Esophagus muscularis mucosa (tissue), 4 donors: ENCODE results near the gene MRPL51. TPM values are rescaled to one million over a fixed set of nuclear protein-coding genes. Genes with fewer than 3 reads are reported as not detected.
"Not testable (repeated sequence)": the region's sequence is repeated elsewhere in the genome, so short reads cannot be mapped to it uniquely, and the experiment has no call there.

Experiments used
- DNase-seq: peaks from one replicate; pipeline ENCODE4 v3.0.0-alpha.2; 2017; ENCODE audit errors: extremely low spot score
- H3K27ac ChIP-seq, 4 donors: fragments of 200-600 bp; sonication (generic); replicated peaks in 1 of 4; 1 replicate in 3 of 4; 2 replicates in 1 of 4; pipeline ENCODE4 v1.5.1; 2016 to 2019; ENCODE audit warnings: mild to moderate bottlenecking in 1 of 4
- H3K27me3 ChIP-seq, 4 donors: fragments of 200-600 bp; sonication (generic); one replicate each; pipeline versions ENCODE4 v1.5.1 to v1.6.0; 2016 to 2019
- H3K36me3 ChIP-seq, 4 donors: fragments of 200-600 bp; sonication (generic); one replicate each; pipeline ENCODE4 v1.5.1; 2016 to 2019
- H3K4me1 ChIP-seq, 4 donors: fragments of 200-600 bp; sonication (generic); one replicate each; pipeline ENCODE4 v1.5.1; 2016 to 2019
- H3K4me3 ChIP-seq, 4 donors: fragments of 200-600 bp; sonication (generic); 1 replicate in 2 of 4; 2 replicates in 2 of 4; pipeline ENCODE4 v1.5.1; 2016 to 2019; ENCODE audit warnings: mild to moderate bottlenecking in 4 of 4, moderate library complexity in 1 of 4
- H3K9me3 ChIP-seq, 4 donors: fragments of 200-600 bp; sonication (generic); 1 replicate in 3 of 4; 2 replicates in 1 of 4; pipeline ENCODE4 v1.5.1; 2016 to 2019
- EP300 ChIP-seq: sonication (generic); formaldehyde crosslinking; IDR thresholded peaks from one replicate; pipeline ENCODE4 v1.6.1; 2017; ENCODE audit warnings: antibody characterized with exemption
- POLR2A ChIP-seq: fragments of 450-650 bp; IDR thresholded peaks from one replicate; pipeline ENCODE4 v1.6.1; 2017; ENCODE audit warnings: antibody characterized with exemption, moderate library complexity, mild to moderate bottlenecking, low read depth
- POLR2AphosphoS5 ChIP-seq, 2 donors: sonication (generic); formaldehyde crosslinking; IDR thresholded peaks; one replicate each; pipeline ENCODE4 v1.6.1; 2017; ENCODE audit warnings: antibody characterized with exemption in 2 of 2
- WGBS: methylation state at CpG from one replicate; pipeline ENCODE4 v1.1.5; 2018; 5-methylcytosine and 5-hydroxymethylcytosine counted together
- intact Hi-C: fragments of 100-400 bp; cut with DNase I; formaldehyde crosslinking; loops from one replicate; pipeline ENCODE4 v1.15.1; 2023
- total RNA-seq, 4 donors: library from RNA; depleted of rRNA; stranded (reverse); fragments of >200 nt; gene quantifications; one replicate each; pipeline versions ENCODE4 v1.1.0 to v1.2.1, GENCODE V29; 2016
- TF ChIP-seq, protein P1 (sequence below), 3 experiments: fragments of 200-600 bp in 2 of 3; fragments of 450-650 bp in 1 of 3; sonication (generic) in 2 of 3; IDR thresholded peaks; one replicate each; pipeline ENCODE4 v1.5.1; 2017 to 2019; ENCODE audit warnings: antibody characterized with exemption in 3 of 3, mild to moderate bottlenecking in 2 of 3, moderate library complexity in 1 of 3

The MRPL51 gene
- total RNA-seq, 4 donors from 2014 or later: 62.3 to 105 (median 81.3) TPM

DNA sequence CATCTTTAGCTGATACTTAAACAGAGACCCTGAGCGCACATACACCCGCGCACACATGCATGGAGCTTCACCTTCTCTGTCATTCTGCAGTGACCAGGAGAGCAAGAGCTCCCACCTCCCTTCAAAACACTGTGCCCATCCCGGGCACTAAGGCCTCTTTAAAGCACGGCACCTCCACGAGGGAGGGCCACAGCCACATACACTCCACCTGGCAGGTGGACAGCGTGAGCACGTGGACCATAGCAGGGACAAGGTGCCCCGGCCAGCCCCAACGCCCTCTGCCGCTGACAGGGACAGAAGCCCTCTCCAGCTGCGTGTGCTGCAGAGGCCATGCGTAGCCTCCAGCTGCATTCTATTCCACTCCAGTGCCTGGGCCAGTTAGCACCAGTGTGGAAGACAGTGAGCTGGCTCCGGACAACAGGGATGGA is 46.7 kb upstream of the MRPL51 start:
- Histone ChIP-seq H3K27me3 (no peaks in the 10 kb centered on the region), H3K4me3 (peak overlapping the region in 1 of 4 donors; percentile 39), H3K36me3 (peaks cover 30 to 68% (median 62%) of the 10 kb centered on the region in 4 donors), H3K27ac (peak overlapping the region; percentile 80 to 93 (median 84)), H3K9me3 (no peaks in the 10 kb centered on the region), H3K4me1 (peaks cover 51 to 64% (median 57%) of the 10 kb centered on the region in 4 donors)
- WGBS: 65% methylated on average over 13 of the region's 14 CpGs
- DNase-seq: no peak
- intact Hi-C loops: loop anchor here (5.0 kb wide), 1 partner anchor 117 kb away; no protein-coding TSS in a partner anchor
- TF ChIP-seq, protein P1, sequence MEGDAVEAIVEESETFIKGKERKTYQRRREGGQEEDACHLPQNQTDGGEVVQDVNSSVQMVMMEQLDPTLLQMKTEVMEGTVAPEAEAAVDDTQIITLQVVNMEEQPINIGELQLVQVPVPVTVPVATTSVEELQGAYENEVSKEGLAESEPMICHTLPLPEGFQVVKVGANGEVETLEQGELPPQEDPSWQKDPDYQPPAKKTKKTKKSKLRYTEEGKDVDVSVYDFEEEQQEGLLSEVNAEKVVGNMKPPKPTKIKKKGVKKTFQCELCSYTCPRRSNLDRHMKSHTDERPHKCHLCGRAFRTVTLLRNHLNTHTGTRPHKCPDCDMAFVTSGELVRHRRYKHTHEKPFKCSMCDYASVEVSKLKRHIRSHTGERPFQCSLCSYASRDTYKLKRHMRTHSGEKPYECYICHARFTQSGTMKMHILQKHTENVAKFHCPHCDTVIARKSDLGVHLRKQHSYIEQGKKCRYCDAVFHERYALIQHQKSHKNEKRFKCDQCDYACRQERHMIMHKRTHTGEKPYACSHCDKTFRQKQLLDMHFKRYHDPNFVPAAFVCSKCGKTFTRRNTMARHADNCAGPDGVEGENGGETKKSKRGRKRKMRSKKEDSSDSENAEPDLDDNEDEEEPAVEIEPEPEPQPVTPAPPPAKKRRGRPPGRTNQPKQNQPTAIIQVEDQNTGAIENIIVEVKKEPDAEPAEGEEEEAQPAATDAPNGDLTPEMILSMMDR (IDR thresholded peaks at IDR 0.05): no peak
- TF ChIP-seq EP300 (no peak), POLR2AphosphoS5 (IDR thresholded peaks at IDR 0.05) (no peak), POLR2A (no peak)

DNA sequence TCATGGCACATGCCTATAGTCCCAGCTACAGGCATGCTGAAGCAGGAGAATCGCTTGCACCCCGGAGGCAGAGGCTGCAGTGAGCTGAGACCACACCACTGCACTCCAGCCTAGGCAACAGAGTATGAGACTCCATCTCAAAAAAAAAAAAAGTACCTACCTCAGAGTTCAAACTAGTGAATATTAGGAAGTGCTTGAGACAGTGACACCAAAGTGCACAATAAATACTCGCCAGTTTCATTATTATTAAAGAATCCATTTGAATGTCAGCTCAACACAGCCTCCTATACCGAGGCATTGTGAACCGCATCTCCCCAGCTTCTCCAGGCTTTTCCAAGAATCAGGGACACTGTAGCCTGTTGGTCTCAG is 46.2 kb upstream of the MRPL51 start:
- Histone ChIP-seq H3K27me3 (no peaks in the 10 kb centered on the region), H3K4me1 (peaks cover 51 to 64% (median 57%) of the 10 kb centered on the region in 4 donors)
- intact Hi-C loops: loop anchor here (5.0 kb wide), 1 partner anchor 117 kb away; no protein-coding TSS in a partner anchor

DNA sequence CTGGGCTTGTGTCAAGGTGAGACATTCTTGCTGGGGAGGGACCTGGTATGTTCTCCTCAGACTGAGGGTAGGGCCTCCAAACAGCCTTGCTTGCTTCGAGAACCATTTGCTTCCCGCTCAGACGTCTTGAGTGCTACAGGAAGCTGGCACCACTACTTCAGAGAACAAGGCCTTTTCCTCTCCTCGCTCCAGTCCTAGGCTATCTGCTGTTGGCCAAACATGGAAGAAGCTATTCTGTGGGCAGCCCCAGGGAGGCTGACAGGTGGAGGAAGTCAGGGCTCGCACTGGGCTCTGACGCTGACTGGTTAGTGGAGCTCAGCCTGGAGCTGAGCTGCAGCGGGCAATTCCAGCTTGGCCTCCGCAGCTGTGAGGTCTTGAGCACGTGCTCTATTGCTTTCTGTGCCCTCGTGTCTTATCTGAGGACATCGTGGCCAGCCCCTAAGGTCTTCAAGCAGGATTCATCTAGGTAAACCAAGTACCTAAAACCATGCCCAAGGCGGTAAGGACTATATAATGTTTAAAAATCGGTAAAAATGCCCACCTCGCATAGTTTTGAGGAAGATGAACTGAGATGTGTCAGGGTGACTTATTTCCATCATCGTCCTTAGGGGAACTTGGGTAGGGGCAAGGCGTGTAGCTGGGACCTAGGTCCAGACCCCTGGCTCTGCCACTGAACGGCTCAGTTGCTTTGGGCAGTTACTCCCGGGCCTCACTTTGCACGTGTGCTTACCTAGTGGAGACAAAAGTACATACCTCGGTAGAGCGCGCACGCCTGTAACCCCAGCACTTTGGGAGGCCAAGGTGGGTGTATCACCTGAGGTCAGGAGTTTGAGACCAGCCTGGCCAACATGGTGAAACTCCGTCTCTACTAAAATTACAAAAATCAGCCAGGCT is 45.6 kb upstream of the MRPL51 start:
- no peak overlapping the region for H3K4me3 ChIP-seq
- TF ChIP-seq POLR2AphosphoS5 (IDR thresholded peaks at IDR 0.05) (no peak), POLR2A (peak; percentile 6), EP300 (no peak)
- TF ChIP-seq, protein P1 (IDR thresholded peaks at IDR 0.05): no peak
- H3K9me3 ChIP-seq: no peaks in the 10 kb centered on the region
- DNase-seq: no peak
- peak overlapping the region; percentile 93 to 99 (median 94) for H3K27ac ChIP-seq
- H3K4me1 ChIP-seq: peaks cover 51 to 68% (median 62%) of the 10 kb centered on the region in 4 donors
- peaks cover 23 to 61% (median 53%) of the 10 kb centered on the region in 4 donors for H3K36me3 ChIP-seq
- WGBS: 66% methylated on average over 15 of the region's 24 CpGs
- no peaks in the 10 kb centered on the region for H3K27me3 ChIP-seq
- intact Hi-C loops: loop anchor here (5.0 kb wide), 1 partner anchor 116 kb away; no protein-coding TSS in a partner anchor

More for the DNA sequence above, 46.2 kb upstream of the MRPL51 start:
- no peaks in the 10 kb centered on the region for H3K9me3 ChIP-seq
- 76% methylated on average over 5 of the region's 5 CpGs for WGBS
- DNase-seq: no peak
- no peak overlapping the region for H3K4me3 ChIP-seq
- TF ChIP-seq POLR2AphosphoS5 (IDR thresholded peaks at IDR 0.05) (no peak), POLR2A (no peak), EP300 (no peak)
- TF ChIP-seq, protein P1 (IDR thresholded peaks at IDR 0.05): no peak
- H3K36me3 ChIP-seq: peaks cover 25 to 64% (median 57%) of the 10 kb centered on the region in 4 donors
- peak overlapping the region; percentile 80 to 99 (median 94) for H3K27ac ChIP-seq

DNA sequence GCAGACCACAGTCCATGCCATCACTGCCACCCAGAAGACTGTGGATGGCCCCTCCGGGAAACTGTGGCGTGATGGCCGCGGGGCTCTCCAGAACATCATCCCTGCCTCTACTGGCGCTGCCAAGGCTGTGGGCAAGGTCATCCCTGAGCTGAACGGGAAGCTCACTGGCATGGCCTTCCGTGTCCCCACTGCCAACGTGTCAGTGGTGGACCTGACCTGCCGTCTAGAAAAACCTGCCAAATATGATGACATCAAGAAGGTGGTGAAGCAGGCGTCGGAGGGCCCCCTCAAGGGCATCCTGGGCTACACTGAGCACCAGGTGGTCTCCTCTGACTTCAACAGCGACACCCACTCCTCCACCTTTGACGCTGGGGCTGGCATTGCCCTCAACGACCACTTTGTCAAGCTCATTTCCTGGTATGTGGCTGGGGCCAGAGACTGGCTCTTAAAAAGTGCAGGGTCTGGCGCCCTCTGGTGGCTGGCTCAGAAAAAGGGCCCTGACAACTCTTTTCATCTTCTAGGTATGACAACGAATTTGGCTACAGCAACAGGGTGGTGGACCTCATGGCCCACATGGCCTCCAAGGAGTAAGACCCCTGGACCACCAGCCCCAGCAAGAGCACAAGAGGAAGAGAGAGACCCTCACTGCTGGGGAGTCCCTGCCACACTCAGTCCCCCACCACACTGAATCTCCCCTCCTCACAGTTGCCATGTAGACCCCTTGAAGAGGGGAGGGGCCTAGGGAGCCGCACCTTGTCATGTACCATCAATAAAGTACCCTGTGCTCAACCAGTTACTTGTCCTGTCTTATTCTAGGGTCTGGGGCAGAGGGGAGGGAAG is 44.7 kb upstream of the MRPL51 start:
- H3K4me3 ChIP-seq, H3K9me3 ChIP-seq, DNase-seq, H3K27me3 ChIP-seq: not testable (repeated sequence)
- TF ChIP-seq, protein P1 (IDR thresholded peaks at IDR 0.05): peak; percentile 79 to 89 (median 89)
- peak; percentile 35 to 45 for TF ChIP-seq POLR2AphosphoS5 (IDR thresholded peaks at IDR 0.05)
- WGBS: 35% methylated on average over 14 of the region's 17 CpGs
- intact Hi-C loops: loop anchor here (5.0 kb wide), 1 partner anchor 115 kb away; no protein-coding TSS in a partner anchor
- peaks cover 23 to 52% (median 45%) of the 10 kb centered on the region in 4 donors for H3K36me3 ChIP-seq
- H3K27ac ChIP-seq: peak overlapping the region; percentile 93 to 99 (median 94)
- peaks cover 55 to 77% (median 71%) of the 10 kb centered on the region in 4 donors for H3K4me1 ChIP-seq
